AG09319 (cell line): ENCODE results near the gene IFITM2.

Source experiments
- DNase-seq: peaks from one replicate; pipeline ENCODE4 v3.0.0-alpha.2; 2010; ENCODE audit warnings: low read depth; ENCODE audit errors: extremely low read depth
- CTCF ChIP-seq: IDR thresholded peaks from 2 replicates; pipeline ENCODE4 v1.5.1; 2011; ENCODE audit warnings: low read depth, mild to moderate bottlenecking, inconsistent platforms, low read length, moderate library complexity

IFITM2 gene

GRCh38 chr11:353179-353873 lies 45.7 kb downstream of the IFITM2 start:
- DNase-seq, result peak; percentile 91
- no peak for TF ChIP-seq CTCF

GRCh38 chr11:355581-356458 lies 48.2 kb downstream of the IFITM2 start:
- no peak for TF ChIP-seq CTCF
- peak; percentile 97 for DNase-seq

- no peak for TF ChIP-seq CTCF
- DNase-seq, result no peak
Observed at GRCh38 chr11:356610-357009, 49.0 kb downstream of the IFITM2 start.

- DNase-seq, result no peak
- TF ChIP-seq CTCF, result no peak
Observed at GRCh38 chr11:357582-357981, 50.0 kb downstream of the IFITM2 start.

GRCh38 chr11:358129-358800 lies 50.6 kb downstream of the IFITM2 start:
- no peak for TF ChIP-seq CTCF
- DNase-seq, result no peak
